Endothelial cell (in vitro differentiated cells): Measurements from ENCODE around the gene P2RX4. TPM values are rescaled to one million over a fixed set of nuclear protein-coding genes. Genes with fewer than 3 reads are reported as not detected.

ENCODE experiments used
- DNase-seq: peaks from one replicate; pipeline ENCODE4 v3.0.0; 2021; ENCODE audit warnings: low spot score
- H3K27ac Mint-ChIP-seq: one replicate; pipeline ENCODE4 v1.8.0; 2021; ENCODE audit warnings: mixed read lengths, inconsistent platforms; ENCODE audit not compliant: unreplicated experiment
- H3K27me3 Mint-ChIP-seq: one replicate; pipeline ENCODE4 v1.8.0; 2021; ENCODE audit warnings: mild to moderate bottlenecking, moderate library complexity, mixed read lengths, inconsistent platforms; ENCODE audit not compliant: unreplicated experiment
- H3K36me3 Mint-ChIP-seq: one replicate; pipeline ENCODE4 v1.8.0; 2021; ENCODE audit warnings: mild to moderate bottlenecking, low read depth, mixed read lengths, inconsistent platforms; ENCODE audit not compliant: unreplicated experiment
- H3K4me1 Mint-ChIP-seq: one replicate; pipeline ENCODE4 v1.8.0; 2021; ENCODE audit warnings: mild to moderate bottlenecking, mixed read lengths, inconsistent platforms; ENCODE audit not compliant: unreplicated experiment
- H3K4me3 Mint-ChIP-seq: one replicate; pipeline ENCODE4 v1.8.0; 2021; ENCODE audit warnings: mild to moderate bottlenecking, mixed read lengths, inconsistent platforms; ENCODE audit not compliant: unreplicated experiment
- H3K9me3 Mint-ChIP-seq: one replicate; pipeline ENCODE4 v1.8.0; 2021; ENCODE audit warnings: mixed read lengths, inconsistent platforms; ENCODE audit not compliant: unreplicated experiment
- CTCF ChIP-seq: fragments of 200-600 bp; sonication (generic); IDR thresholded peaks from one replicate; pipeline ENCODE4 v1.5.0; 2021; ENCODE audit warnings: antibody characterized with exemption; ENCODE audit not compliant: unreplicated experiment
- total RNA-seq: library from RNA; stranded (reverse); fragmentation: NEBNext Ultra II Directional; extraction: Animal tissue kit (Norgen Biotek cat#: 25700); gene quantifications from one replicate; pipeline ENCODE4 v1.2.1, GENCODE V29; 2021; ENCODE audit not compliant: unreplicated experiment

P2RX4 gene
- total RNA-seq, 1 donor from 2014 or later: 20.0 TPM

- peaks cover 4% of the 10 kb centered on the region for H3K4me1 Mint-ChIP-seq
- peaks cover 5% of the 10 kb centered on the region for H3K27me3 Mint-ChIP-seq
- peaks cover 4% of the 10 kb centered on the region for H3K36me3 Mint-ChIP-seq
- peaks cover 4% of the 10 kb centered on the region for H3K9me3 Mint-ChIP-seq
- no peak overlapping the region for H3K27ac Mint-ChIP-seq
- H3K4me3 Mint-ChIP-seq: no peak overlapping the region
- DNase-seq: no peak
- TF ChIP-seq CTCF: no peak
These were observed 5.2 kb downstream of the P2RX4 start for GRCh38 chr12:121214855-121215745.

- no peaks in the 10 kb centered on the region for H3K9me3 Mint-ChIP-seq
- no peak for DNase-seq
- H3K27me3 Mint-ChIP-seq: peaks cover 2% of the 10 kb centered on the region
- H3K4me1 Mint-ChIP-seq: no peaks in the 10 kb centered on the region
- H3K36me3 Mint-ChIP-seq: peaks cover 4% of the 10 kb centered on the region
- no peak for TF ChIP-seq CTCF
- H3K27ac Mint-ChIP-seq: no peak overlapping the region
- H3K4me3 Mint-ChIP-seq: no peak overlapping the region
These were observed 6.2 kb downstream of the P2RX4 start for GRCh38 chr12:121216102-121216501.

- peaks cover 4% of the 10 kb centered on the region for H3K36me3 Mint-ChIP-seq
- no peaks in the 10 kb centered on the region for H3K4me1 Mint-ChIP-seq
- H3K27ac Mint-ChIP-seq: no peak overlapping the region
- no peak for TF ChIP-seq CTCF
- DNase-seq: no peak
- no peaks in the 10 kb centered on the region for H3K9me3 Mint-ChIP-seq
- peaks cover 2% of the 10 kb centered on the region for H3K27me3 Mint-ChIP-seq
- no peak overlapping the region for H3K4me3 Mint-ChIP-seq
These were observed 7.1 kb downstream of the P2RX4 start for GRCh38 chr12:121217063-121217462.

GRCh38 chr12:121217761-121218160, 7.8 kb downstream of the P2RX4 start:
- Mint-ChIP-seq H3K9me3 (no peaks in the 10 kb centered on the region), H3K27ac (no peak overlapping the region), H3K4me3 (no peak overlapping the region), H3K4me1 (no peaks in the 10 kb centered on the region), H3K36me3 (peaks cover 4% of the 10 kb centered on the region), H3K27me3 (peaks cover 2% of the 10 kb centered on the region)
- no peak for TF ChIP-seq CTCF
- no peak for DNase-seq
